ENCODE results near the gene LRRC4C. TPM values are rescaled to one million over a fixed set of nuclear protein-coding genes. Genes with fewer than 3 reads are reported as not detected.

LRRC4C gene
- total RNA-seq, 1 experiment from 2014 or later: not detected

GRCh38 chr11:40958707-40959106, 500.7 kb downstream of the LRRC4C start:
- BruUV-seq (replicated peaks): no TSS peak
- CTCF ChIA-PET: no interaction called here
- Mint-ChIP-seq H3K27me3 (ENCODE audit: unreplicated experiment) (no peaks in the 10 kb centered on the region), H3K36me3 (ENCODE audit: insufficient read depth, unreplicated experiment) (no peaks in the 10 kb centered on the region), H3K9me3 (ENCODE audit: low read depth, unreplicated experiment) (peaks cover 13% of the 10 kb centered on the region), H3K4me3 (ENCODE audit: low read depth, unreplicated experiment) (no peak overlapping the region), H3K4me1 (ENCODE audit: low read depth, unreplicated experiment) (no peaks in the 10 kb centered on the region), H3K27ac (ENCODE audit: unreplicated experiment) (no peak overlapping the region)
- DNase-seq: no peak
- intact Hi-C loops (cut with micrococcal nuclease; ENCODE audit: unreplicated experiment): no loop called here
- TF ChIP-seq, protein P1, sequence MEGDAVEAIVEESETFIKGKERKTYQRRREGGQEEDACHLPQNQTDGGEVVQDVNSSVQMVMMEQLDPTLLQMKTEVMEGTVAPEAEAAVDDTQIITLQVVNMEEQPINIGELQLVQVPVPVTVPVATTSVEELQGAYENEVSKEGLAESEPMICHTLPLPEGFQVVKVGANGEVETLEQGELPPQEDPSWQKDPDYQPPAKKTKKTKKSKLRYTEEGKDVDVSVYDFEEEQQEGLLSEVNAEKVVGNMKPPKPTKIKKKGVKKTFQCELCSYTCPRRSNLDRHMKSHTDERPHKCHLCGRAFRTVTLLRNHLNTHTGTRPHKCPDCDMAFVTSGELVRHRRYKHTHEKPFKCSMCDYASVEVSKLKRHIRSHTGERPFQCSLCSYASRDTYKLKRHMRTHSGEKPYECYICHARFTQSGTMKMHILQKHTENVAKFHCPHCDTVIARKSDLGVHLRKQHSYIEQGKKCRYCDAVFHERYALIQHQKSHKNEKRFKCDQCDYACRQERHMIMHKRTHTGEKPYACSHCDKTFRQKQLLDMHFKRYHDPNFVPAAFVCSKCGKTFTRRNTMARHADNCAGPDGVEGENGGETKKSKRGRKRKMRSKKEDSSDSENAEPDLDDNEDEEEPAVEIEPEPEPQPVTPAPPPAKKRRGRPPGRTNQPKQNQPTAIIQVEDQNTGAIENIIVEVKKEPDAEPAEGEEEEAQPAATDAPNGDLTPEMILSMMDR (IDR thresholded peaks at IDR 0.05; ENCODE audit: unreplicated experiment): no peak

- Mint-ChIP-seq H3K27ac (ENCODE audit: unreplicated experiment) (no peak overlapping the region), H3K4me3 (ENCODE audit: low read depth, unreplicated experiment) (no peak overlapping the region), H3K4me1 (ENCODE audit: low read depth, unreplicated experiment) (no peaks in the 10 kb centered on the region), H3K36me3 (ENCODE audit: insufficient read depth, unreplicated experiment) (no peaks in the 10 kb centered on the region), H3K27me3 (ENCODE audit: unreplicated experiment) (no peaks in the 10 kb centered on the region), H3K9me3 (ENCODE audit: low read depth, unreplicated experiment) (peaks cover 20% of the 10 kb centered on the region)
- TF ChIP-seq, protein P1 (IDR thresholded peaks at IDR 0.05; ENCODE audit: unreplicated experiment): no peak
- CTCF ChIA-PET: no interaction called here
- no peak for DNase-seq
- intact Hi-C loops (cut with micrococcal nuclease; ENCODE audit: unreplicated experiment): no loop called here
- no TSS peak for BruUV-seq (replicated peaks)
These were observed 507.0 kb downstream of the LRRC4C start for GRCh38 chr11:40952479-40952878.

- CTCF ChIA-PET: no interaction called here
- no peak overlapping the region for H3K4me3 Mint-ChIP-seq (ENCODE audit: low read depth, unreplicated experiment)
- DNase-seq: no peak
- H3K36me3 Mint-ChIP-seq (ENCODE audit: insufficient read depth, unreplicated experiment): no peaks in the 10 kb centered on the region
- H3K9me3 Mint-ChIP-seq (ENCODE audit: low read depth, unreplicated experiment): peaks cover 13% of the 10 kb centered on the region
- H3K27me3 Mint-ChIP-seq (ENCODE audit: unreplicated experiment): no peaks in the 10 kb centered on the region
- no peak overlapping the region for H3K27ac Mint-ChIP-seq (ENCODE audit: unreplicated experiment)
- TF ChIP-seq, protein P1 (IDR thresholded peaks at IDR 0.05; ENCODE audit: unreplicated experiment): no peak
- intact Hi-C loops (cut with micrococcal nuclease; ENCODE audit: unreplicated experiment): no loop called here
- no TSS peak for BruUV-seq (replicated peaks)
- no peaks in the 10 kb centered on the region for H3K4me1 Mint-ChIP-seq (ENCODE audit: low read depth, unreplicated experiment)
These were observed 521.5 kb downstream of the LRRC4C start for GRCh38 chr11:40938002-40938401.

- Mint-ChIP-seq H3K27me3 (ENCODE audit: unreplicated experiment) (no peaks in the 10 kb centered on the region), H3K9me3 (ENCODE audit: low read depth, unreplicated experiment) (peaks cover 8% of the 10 kb centered on the region), H3K27ac (ENCODE audit: unreplicated experiment) (no peak overlapping the region), H3K4me1 (ENCODE audit: low read depth, unreplicated experiment) (no peaks in the 10 kb centered on the region), H3K4me3 (ENCODE audit: low read depth, unreplicated experiment) (no peak overlapping the region), H3K36me3 (ENCODE audit: insufficient read depth, unreplicated experiment) (no peaks in the 10 kb centered on the region)
- CTCF ChIA-PET: no interaction called here
- intact Hi-C loops (cut with micrococcal nuclease; ENCODE audit: unreplicated experiment): no loop called here
- TF ChIP-seq, protein P1 (IDR thresholded peaks at IDR 0.05; ENCODE audit: unreplicated experiment): no peak
- no TSS peak for BruUV-seq (replicated peaks)
- no peak for DNase-seq
These were observed 534.5 kb downstream of the LRRC4C start for GRCh38 chr11:40924915-40925314.
